HG03095 (cell line): ENCODE results near the gene SLC9A9.

ENCODE experiments used
- ATAC-seq: cut with Tn5 transposase; IDR thresholded peaks from one replicate; pipeline ENCODE4 v1.9.1; 2021; ENCODE audit warnings: moderate library complexity; ENCODE audit not compliant: unreplicated experiment

SLC9A9 gene

GRCh38 chr3:143604402-143605185 is 243.7 kb downstream of the SLC9A9 start:
- ATAC-seq: peak; percentile 82

DNA sequence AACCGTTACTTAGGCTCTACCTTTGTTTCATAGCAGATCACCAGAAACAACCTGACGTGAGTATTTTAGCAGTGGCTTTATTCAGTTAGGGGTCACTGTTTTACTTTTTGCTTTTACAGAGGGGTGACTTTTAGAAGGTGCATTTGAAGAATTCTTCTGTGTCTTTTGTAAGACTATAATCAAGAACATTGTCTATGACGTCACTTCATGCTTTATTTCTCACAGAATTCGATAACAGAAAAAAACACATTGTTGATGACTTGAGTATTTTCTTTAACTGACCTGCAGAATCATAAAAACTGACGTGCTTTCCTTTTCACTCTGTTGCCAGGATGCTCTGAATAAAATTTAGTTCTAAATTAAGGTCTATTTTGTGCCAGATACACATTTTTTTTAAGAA is 244.5 kb downstream of the SLC9A9 start:
- ATAC-seq: no peak

- no peak for ATAC-seq
Measured at GRCh38 chr3:143601723-143602484, 246.4 kb downstream of the SLC9A9 start.

- no peak for ATAC-seq
Measured at GRCh38 chr3:143600756-143601718, 247.2 kb downstream of the SLC9A9 start.

DNA sequence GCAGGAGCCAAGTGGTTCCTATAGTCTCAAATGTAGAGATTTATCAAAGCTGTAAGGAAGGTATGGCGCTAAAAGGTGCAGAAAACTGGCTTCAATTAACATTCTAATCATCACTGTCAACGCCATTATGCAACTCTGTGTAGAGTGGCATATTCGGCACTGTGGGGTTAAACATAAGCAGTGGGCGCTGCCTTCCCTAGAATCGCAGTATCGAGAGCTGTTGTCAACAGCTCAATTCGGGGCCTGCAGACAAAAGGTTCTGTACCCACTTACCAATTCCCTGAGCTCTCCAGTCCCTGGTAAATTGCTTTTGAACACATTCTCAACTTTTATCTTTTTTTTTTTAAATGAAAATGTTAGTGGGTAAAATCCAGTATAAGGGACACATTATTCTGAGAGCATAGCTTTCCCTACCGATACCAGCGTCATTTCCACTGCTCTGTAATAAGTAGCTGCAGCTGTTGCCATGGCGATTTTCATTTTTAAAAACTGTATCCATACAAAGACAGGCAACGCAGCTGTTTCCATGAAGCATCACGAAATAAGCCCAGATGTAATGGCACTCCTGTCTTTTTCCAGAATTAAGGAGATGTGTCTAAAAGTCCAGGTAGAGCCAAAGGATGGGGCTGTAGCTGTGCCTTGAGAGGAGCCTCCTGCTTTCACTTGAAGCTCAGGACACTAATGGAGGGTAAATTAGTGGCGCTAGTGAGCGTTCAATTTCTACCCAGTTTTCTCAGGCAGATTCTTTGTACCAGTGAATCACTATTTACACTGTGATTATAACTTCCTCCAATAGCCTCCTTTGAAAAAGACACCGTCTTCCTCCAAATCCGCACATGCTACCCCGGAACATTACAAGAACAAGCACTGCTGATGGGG is 250.3 kb downstream of the SLC9A9 start:
- ATAC-seq: no peak

- no peak for ATAC-seq
Measured at GRCh38 chr3:143596957-143597642, 251.2 kb downstream of the SLC9A9 start.

GRCh38 chr3:143595456-143596077 is 252.7 kb downstream of the SLC9A9 start:
- ATAC-seq: peak; percentile 96

DNA sequence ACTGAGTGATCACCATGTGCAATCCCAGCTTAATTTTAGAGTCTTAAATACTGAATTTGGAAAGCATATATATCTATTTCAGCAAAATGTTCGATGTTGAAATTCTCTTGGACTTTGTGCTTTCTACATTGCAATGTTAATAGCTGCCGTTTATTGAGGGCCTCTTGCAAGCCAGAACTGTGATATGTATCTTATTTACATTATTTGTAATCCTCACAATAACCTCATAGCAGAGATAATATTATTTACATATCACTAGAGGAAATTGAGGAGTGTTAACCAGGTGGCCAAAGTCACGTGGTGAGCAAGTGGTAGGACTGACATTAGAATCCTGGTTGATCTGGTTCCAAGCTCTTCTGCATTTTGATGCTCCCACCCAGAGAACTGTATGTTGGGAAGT is 254.1 kb downstream of the SLC9A9 start:
- ATAC-seq: no peak

DNA sequence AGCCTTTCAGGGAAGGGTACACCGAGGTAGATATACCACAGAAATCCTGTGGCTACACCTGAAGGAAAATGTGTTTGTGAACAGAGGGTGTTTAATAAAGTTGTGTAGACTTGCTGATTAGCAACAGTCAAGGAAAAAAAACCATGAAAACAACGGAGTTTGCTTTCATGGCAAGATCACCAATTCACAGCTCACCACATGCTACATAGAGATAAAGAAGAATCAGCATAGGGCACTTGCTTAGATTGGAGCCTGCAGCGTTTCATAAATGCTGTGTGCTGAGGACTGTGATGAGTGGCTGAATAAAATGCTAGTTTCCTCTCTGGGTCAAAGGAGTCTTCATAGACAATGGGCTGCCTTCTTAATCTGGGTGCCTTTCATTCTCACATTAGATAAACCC is 257.6 kb downstream of the SLC9A9 start:
- ATAC-seq: no peak

DNA sequence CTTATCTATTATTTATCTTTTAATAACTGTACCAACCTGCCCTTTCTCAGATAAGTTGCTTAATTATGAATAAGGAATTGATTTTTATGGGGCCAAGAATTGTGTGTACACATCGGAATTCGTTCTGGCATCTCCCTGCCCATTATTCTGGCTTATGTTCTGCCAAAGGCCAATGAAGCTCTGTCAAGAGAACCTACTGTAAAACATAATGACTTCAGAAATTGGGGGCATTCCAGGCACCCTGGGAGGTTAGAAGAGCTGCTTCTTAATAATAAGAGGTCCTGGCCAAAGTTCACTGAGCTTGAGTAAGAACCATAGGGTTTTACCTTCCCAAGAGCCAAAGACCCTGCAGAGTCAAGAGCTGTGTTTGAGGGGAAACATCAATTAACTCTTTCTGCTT is 261.7 kb downstream of the SLC9A9 start:
- no peak for ATAC-seq

GRCh38 chr3:143585720-143586456 is 262.4 kb downstream of the SLC9A9 start:
- no peak for ATAC-seq

DNA sequence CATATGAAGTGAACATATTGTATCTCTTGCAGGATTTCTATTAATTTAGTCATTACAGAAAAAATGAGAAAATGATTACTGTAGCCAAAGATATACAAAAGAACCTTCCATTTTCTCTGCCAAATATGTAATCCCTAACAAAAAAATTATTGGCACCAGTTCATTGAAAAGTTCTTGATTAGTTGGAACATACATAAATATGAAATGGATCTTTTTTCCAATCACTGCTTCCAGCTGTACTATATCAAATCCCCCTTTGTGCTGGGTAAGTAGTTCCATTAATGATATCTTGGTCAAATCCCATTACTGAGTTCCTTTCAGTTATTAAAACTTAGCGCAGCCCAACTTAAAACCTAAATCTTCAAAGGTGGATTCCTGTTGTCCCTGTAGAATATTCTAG is 263.8 kb downstream of the SLC9A9 start:
- no peak for ATAC-seq

- ATAC-seq: no peak
Measured at GRCh38 chr3:143581972-143582722, 266.1 kb downstream of the SLC9A9 start.

GRCh38 chr3:143578810-143579435 is 269.3 kb downstream of the SLC9A9 start:
- ATAC-seq: no peak

GRCh38 chr3:143576568-143577270 is 271.5 kb downstream of the SLC9A9 start:
- no peak for ATAC-seq

DNA sequence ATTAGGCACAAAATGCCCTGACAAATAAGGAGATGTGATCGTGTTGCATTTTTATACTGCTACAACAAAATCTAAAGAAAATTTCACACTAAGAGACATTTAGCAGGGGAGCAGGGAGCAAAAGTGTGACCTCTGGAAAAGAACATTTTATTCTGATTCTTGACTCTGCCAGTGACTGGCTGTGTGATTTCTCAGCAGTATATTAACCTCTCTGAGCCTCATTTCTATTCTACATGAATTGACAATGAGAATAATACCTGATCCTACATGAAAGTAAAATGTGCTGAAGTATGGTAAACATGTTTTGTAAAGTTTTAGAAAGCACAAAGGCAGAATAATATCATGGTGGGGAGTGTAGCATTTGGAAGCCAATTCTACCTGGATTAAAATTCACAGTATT is 273.3 kb downstream of the SLC9A9 start:
- no peak for ATAC-seq
